GM23338 (cell line): Measurements from ENCODE around the gene KRTAP4-2. TPM values are rescaled to one million over a fixed set of nuclear protein-coding genes. Genes with fewer than 3 reads are reported as not detected.

Experiments used
- ATAC-seq: fragments of 200-7000 bp; cut with Tn5 transposase; 3 replicates; pipeline ENCODE4 v1.9.1; 2020
- DNase-seq: peaks from one replicate; pipeline ENCODE4 v3.0.0-alpha.2; 2015; ENCODE audit warnings: low spot score
- H2AFZ ChIP-seq: fragments of 200-600 bp; sonication (generic); 2 replicates; pipeline ENCODE4 v1.8.0; 2016; ENCODE audit warnings: antibody characterized with exemption, mild to moderate bottlenecking, moderate library complexity
- H3F3A ChIP-seq: fragments of 200-600 bp; sonication (generic); replicated peaks from 2 replicates; pipeline ENCODE4 v1.8.0; 2017; ENCODE audit warnings: antibody characterized with exemption, mixed run types, low read depth
- H3K27ac ChIP-seq: fragments of 200-600 bp; sonication (generic); 2 replicates; pipeline ENCODE4 v1.6.1; 2016; ENCODE audit warnings: low read depth
- H3K27me3 ChIP-seq: fragments of 200-600 bp; sonication (generic); 2 replicates; pipeline ENCODE4 v1.8.0; 2016; ENCODE audit warnings: mild to moderate bottlenecking, mixed run types, moderate library complexity; ENCODE audit not compliant: insufficient read depth
- H3K36me3 ChIP-seq: fragments of 200-600 bp; sonication (generic); 2 replicates; pipeline ENCODE4 v1.8.0; 2016; ENCODE audit warnings: mild to moderate bottlenecking; ENCODE audit not compliant: insufficient read depth
- H3K4me1 ChIP-seq: fragments of 200-600 bp; sonication (generic); 2 replicates; pipeline ENCODE4 v1.8.0; 2016; ENCODE audit warnings: mild to moderate bottlenecking, moderate library complexity; ENCODE audit not compliant: insufficient read depth
- H3K4me2 ChIP-seq: fragments of 200-600 bp; sonication (generic); 2 replicates; pipeline ENCODE4 v1.7.1; 2017; ENCODE audit warnings: mixed run types
- H3K4me3 ChIP-seq: fragments of 200-600 bp; sonication (generic); 2 replicates; pipeline ENCODE4 v1.6.1; 2016; ENCODE audit warnings: mixed run types
- H3K79me2 ChIP-seq: fragments of 200-600 bp; sonication (generic); replicated peaks from 2 replicates; pipeline ENCODE4 v1.8.0; 2017; ENCODE audit warnings: mild to moderate bottlenecking; ENCODE audit not compliant: insufficient read depth
- H3K9me2 ChIP-seq: fragments of 200-600 bp; sonication (generic); 2 replicates; pipeline ENCODE4 v1.8.0; 2017; ENCODE audit not compliant: insufficient read depth
- H4K20me1 ChIP-seq: fragments of 200-600 bp; sonication (generic); replicated peaks from 2 replicates; pipeline ENCODE4 v1.8.0; 2017; ENCODE audit warnings: mild to moderate bottlenecking; ENCODE audit not compliant: insufficient read depth
- H3K27ac Mint-ChIP-seq: 2 replicates; pipeline ENCODE4 v1.8.0; 2020; ENCODE audit warnings: inconsistent platforms, mild to moderate bottlenecking, moderate library complexity, mixed read lengths
- H3K27me3 Mint-ChIP-seq: 3 replicates; pipeline ENCODE4 v1.8.0; 2022; ENCODE audit warnings: low read depth, mild to moderate bottlenecking, moderate library complexity, mixed read lengths, inconsistent platforms; ENCODE audit not compliant: insufficient read depth, poor library complexity
- H3K36me3 Mint-ChIP-seq: 3 replicates; pipeline ENCODE4 v1.8.0; 2021; ENCODE audit warnings: low read depth, mild to moderate bottlenecking, inconsistent platforms, moderate library complexity, mixed read lengths
- H3K4me1 Mint-ChIP-seq: 3 replicates; pipeline ENCODE4 v1.8.0; 2020; ENCODE audit warnings: mild to moderate bottlenecking, inconsistent platforms, mixed read lengths
- H3K4me3 Mint-ChIP-seq: 3 replicates; pipeline ENCODE4 v1.8.0; 2021; ENCODE audit warnings: moderate library complexity, mild to moderate bottlenecking, inconsistent platforms, mixed read lengths
- H3K9me3 Mint-ChIP-seq: 3 replicates; pipeline ENCODE4 v1.8.0; 2020; ENCODE audit warnings: moderate library complexity, mild to moderate bottlenecking, inconsistent platforms, mixed read lengths
- CREB1 ChIP-seq: fragments of 250-450 bp; sonication (Bioruptor Pico); IDR thresholded peaks from 2 replicates; pipeline ENCODE4 v1.5.0; 2020; ENCODE audit warnings: low read depth, mild to moderate bottlenecking, moderate library complexity
- CTCF ChIP-seq, 2 experiments: fragments of 200-600 bp in 1 of 2; sonication (generic) in 1 of 2; conservative IDR thresholded peaks; 2 replicates each; pipeline versions ENCODE4 v1.5.1 to v1.6.1; 2016 to 2017; ENCODE audit warnings: antibody characterized with exemption in 2 of 2, low read depth in 2 of 2, mild to moderate bottlenecking in 2 of 2, moderate library complexity in 1 of 2
- ETS1 ChIP-seq: IDR thresholded peaks from 2 replicates; pipeline ENCODE4 v1.6.1; 2016; ENCODE audit warnings: antibody characterized with exemption
- EZH2 ChIP-seq: fragments of 200-600 bp; sonication (generic); IDR thresholded peaks from one replicate; pipeline ENCODE4 v1.8.0; 2017; ENCODE audit warnings: antibody characterized with exemption, mild to moderate bottlenecking, low read depth; ENCODE audit not compliant: unreplicated experiment
- EZH2phosphoT487 ChIP-seq: fragments of 200-600 bp; sonication (generic); IDR thresholded peaks from one replicate; pipeline ENCODE4 v1.8.1; 2018; ENCODE audit warnings: antibody characterized with exemption; ENCODE audit not compliant: unreplicated experiment
- JUNB ChIP-seq: IDR thresholded peaks from one replicate; pipeline ENCODE4 v1.6.1; 2016; ENCODE audit warnings: antibody characterized with exemption; ENCODE audit not compliant: unreplicated experiment
- NANOG ChIP-seq: IDR thresholded peaks from 2 replicates; pipeline ENCODE4 v1.6.1; 2016; ENCODE audit warnings: antibody characterized with exemption, borderline replicate concordance
- POLR2AphosphoS5 ChIP-seq: IDR thresholded peaks from 2 replicates; pipeline ENCODE4 v1.6.1; 2016; ENCODE audit warnings: antibody characterized with exemption, low read depth
- REST ChIP-seq: IDR thresholded peaks from one replicate; pipeline ENCODE4 v1.6.1; 2018; ENCODE audit warnings: antibody characterized with exemption; ENCODE audit not compliant: unreplicated experiment
- STAT1 ChIP-seq: IDR thresholded peaks from one replicate; pipeline ENCODE4 v1.6.1; 2016; ENCODE audit warnings: antibody characterized with exemption; ENCODE audit not compliant: unreplicated experiment
- ZNF114 ChIP-seq: fragments of 250-450 bp; sonication (Bioruptor Pico); IDR thresholded peaks from 2 replicates; pipeline ENCODE4 v1.5.0; 2020; ENCODE audit warnings: mild to moderate bottlenecking, moderate library complexity
- ZNF331 ChIP-seq: fragments of 250-450 bp; sonication (Bioruptor Pico); IDR thresholded peaks from 2 replicates; pipeline ENCODE4 v1.5.0; 2020; ENCODE audit warnings: low read depth, mild to moderate bottlenecking, moderate library complexity
- ZNF462 ChIP-seq: fragments of 250-450 bp; sonication (Bioruptor Pico); IDR thresholded peaks from 2 replicates; pipeline ENCODE4 v1.5.0; 2020; ENCODE audit warnings: mild to moderate bottlenecking, moderate library complexity
- polyA plus RNA-seq: library from polyadenylated mRNA; unstranded; fragments of >200 nt; fragmentation: Nextera tagmentation; extraction: Ambion mirVana; gene quantifications from 2 replicates; pipeline ENCODE4 v1.2.1, GENCODE V29; 2016
- total RNA-seq: library from RNA; depleted of rRNA; stranded (reverse); fragments of >200 nt; shearing (Covaris generic); gene quantifications from 2 replicates; pipeline ENCODE4 v1.2.3, GENCODE V29; 2014

KRTAP4-2 gene
- total and polyA plus RNA-seq, 2 experiments from 2014 or later: not detected

- Histone ChIP-seq H4K20me1 (no peaks in the 10 kb centered on the region), H3K36me3 (no peaks in the 10 kb centered on the region), H3K79me2 (no peaks in the 10 kb centered on the region), H3K27me3 (no peaks in the 10 kb centered on the region), H3K9me2 (no peaks in the 10 kb centered on the region), H3F3A (no peaks in the 10 kb centered on the region), H3K4me3 (no peak overlapping the region), H3K4me2 (no peak overlapping the region), H3K4me1 (no peaks in the 10 kb centered on the region), H3K27ac (no peak overlapping the region), H2AFZ (no peak overlapping the region)
- Mint-ChIP-seq H3K27me3 (no peaks in the 10 kb centered on the region), H3K36me3 (no peaks in the 10 kb centered on the region), H3K4me1 (no peaks in the 10 kb centered on the region), H3K27ac (no peak overlapping the region), H3K4me3 (no peak overlapping the region), H3K9me3 (no peaks in the 10 kb centered on the region)
- no peak for TF ChIP-seq CREB1 (CRISPR knock-in tag)
- TF ChIP-seq EZH2phosphoT487: no peak
- no peak for TF ChIP-seq ETS1
- no peak for TF ChIP-seq ZNF331 (CRISPR knock-in tag)
- no peak for TF ChIP-seq REST
- no peak for TF ChIP-seq ZNF114 (CRISPR knock-in tag)
- no peak for TF ChIP-seq POLR2AphosphoS5
- no peak for TF ChIP-seq NANOG
- TF ChIP-seq STAT1: no peak
- TF ChIP-seq CTCF (conservative IDR thresholded peaks at IDR 0.05; ENCODE audit: low read depth in 2 of 2): no peak
- TF ChIP-seq ZNF462 (CRISPR knock-in tag): no peak
- no peak for TF ChIP-seq EZH2
- no peak for TF ChIP-seq JUNB
- no peak for DNase-seq
- no peak for ATAC-seq
Measured at GRCh38 chr17:41226051-41226450, 48.0 kb upstream of the KRTAP4-2 start.
